Loucy (cell line): ENCODE data around the gene SUN1.

Experiments
- CTCF ChIP-seq: fragments of 200-600 bp; sonication (generic); conservative IDR thresholded peaks from 2 replicates; pipeline ENCODE4 v1.5.1; 2014; ENCODE audit warnings: mild to moderate bottlenecking, antibody characterized with exemption, low read length
- EZH2phosphoT487 ChIP-seq: fragments of 200-600 bp; IDR thresholded peaks from 2 replicates; pipeline ENCODE4 v1.6.1; 2018; ENCODE audit warnings: antibody characterized with exemption, mild to moderate bottlenecking, moderate library complexity, borderline replicate concordance

GRCh38 chr7:859359-860030 is 27.2 kb downstream of the SUN1 start:
- no peak for TF ChIP-seq CTCF
- TF ChIP-seq EZH2phosphoT487, result no peak
